ENCODE measurements around the gene RARB.

RARB gene

GRCh38 chr3:25427942-25428788 is at the start of gene RARB:
Gene RARB (plus strand): TSS chr3:25428263. CDS start chr3:25428732, 469 bp downstream.
- no peak for DNase-seq (ENCODE audit: low read depth in 2 of 3, low spot score in 1 of 3)

DNA sequence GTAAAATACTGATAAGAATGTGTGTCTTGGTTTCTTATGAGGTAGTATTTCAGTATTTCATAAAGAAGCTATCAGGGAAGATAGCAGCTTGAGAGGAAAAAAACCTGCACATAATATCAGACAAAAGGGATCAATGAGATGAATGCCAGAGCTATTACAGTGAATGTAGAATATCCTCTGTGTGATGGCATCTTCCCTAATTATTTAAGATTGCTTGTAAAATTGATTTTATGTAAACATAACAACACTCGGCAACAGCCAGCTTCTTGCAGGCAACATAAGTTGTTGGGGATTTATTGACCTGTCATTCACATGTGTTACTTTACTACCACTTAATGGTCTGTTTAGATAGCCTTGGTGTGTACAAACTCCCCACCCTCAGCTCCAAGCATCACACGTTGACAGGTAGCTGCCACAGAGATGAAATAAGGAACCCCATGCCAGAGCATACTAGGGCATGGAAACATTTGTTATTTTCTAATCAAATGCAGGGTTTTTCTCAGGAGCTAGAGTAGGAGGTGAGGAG is 49.2 kb upstream of the RARB start:
- no peak for DNase-seq (ENCODE audit: low read depth in 2 of 3, low spot score in 1 of 3)

DNA sequence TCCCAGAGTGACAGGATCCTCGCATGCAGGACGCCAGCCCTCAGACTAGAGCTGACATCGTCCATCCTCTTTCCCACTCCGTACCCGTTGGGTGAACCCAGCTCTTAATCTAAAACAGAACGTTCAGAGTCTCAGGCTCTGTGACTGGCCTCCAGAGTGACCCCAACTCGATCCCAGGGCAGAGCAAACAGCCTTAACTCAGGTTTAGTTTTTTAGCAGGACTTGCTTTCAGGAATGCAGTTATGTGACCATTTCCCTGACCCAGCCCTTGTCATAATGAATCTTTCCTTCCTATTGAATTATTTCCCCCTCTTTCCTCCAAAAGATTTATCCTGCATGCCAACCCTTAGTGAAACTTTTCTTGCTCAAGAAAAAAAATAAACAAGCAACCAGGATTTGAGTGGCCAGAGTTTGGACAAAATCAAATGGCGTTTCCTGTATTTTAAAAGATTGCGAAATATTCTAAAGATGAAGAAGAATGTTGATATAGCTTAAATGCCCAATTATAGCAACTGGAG is 47.8 kb upstream of the RARB start:
- no peak for DNase-seq (ENCODE audit: low read depth in 2 of 3, low spot score in 1 of 3)

DNA sequence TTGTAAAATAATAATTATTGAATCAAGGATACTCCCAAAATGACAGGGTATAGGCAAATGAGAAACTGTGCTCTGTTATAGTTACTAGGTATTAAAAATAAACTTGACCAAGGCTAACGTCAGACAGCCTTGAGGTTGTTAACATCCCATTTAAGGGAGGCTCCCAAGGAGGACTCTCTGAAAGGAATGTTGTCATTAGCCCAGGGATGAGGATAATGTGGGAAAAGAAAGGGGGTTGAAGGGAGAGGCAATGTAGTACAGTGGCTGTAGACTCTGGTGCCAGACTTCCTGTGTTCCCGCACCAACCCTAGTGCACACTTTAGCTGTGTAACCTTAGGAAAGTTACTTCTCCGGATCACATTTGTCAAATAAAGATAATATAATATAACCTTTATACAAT is 47.0 kb upstream of the RARB start:
- DNase-seq (ENCODE audit: low read depth in 2 of 3, low spot score in 1 of 3) = no peak

GRCh38 chr3:25384471-25384870 is 43.6 kb upstream of the RARB start:
- no peak for DNase-seq (ENCODE audit: low read depth in 2 of 3, low spot score in 1 of 3)

GRCh38 chr3:25385807-25386460 is 42.1 kb upstream of the RARB start:
- DNase-seq (ENCODE audit: low read depth in 2 of 3, low spot score in 1 of 3) = no peak

DNA sequence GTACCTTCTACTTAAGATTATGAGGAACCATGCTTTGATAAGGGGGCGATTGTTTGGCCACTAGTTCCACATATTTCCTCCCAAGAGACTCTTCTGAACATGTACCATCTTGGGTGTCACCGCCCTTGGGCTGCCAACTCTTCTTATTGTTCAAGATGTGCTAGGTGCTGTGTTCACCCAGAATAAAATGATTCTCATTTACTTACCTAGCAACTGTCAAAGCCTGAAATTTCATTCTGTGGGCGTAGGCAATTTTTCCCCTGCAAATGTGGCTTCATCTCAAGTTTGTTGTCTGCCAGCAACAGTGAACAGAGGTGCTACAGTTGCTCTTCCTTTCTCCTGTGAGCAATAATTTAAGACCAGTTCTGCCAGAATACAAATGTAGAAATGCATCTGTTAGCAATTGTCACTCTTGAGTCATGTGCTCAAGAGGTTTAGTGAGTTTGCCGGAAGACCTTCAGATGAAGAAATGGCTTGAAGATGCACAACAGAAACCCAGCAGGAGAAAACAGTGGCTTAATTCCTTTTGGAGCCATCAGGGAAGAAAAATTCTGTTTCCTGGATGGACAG is 41.3 kb upstream of the RARB start:
- no peak for DNase-seq (ENCODE audit: low read depth in 2 of 3, low spot score in 1 of 3)

GRCh38 chr3:25390605-25391004 is 37.5 kb upstream of the RARB start:
- no peak for DNase-seq (ENCODE audit: low read depth in 2 of 3, low spot score in 1 of 3)

DNA sequence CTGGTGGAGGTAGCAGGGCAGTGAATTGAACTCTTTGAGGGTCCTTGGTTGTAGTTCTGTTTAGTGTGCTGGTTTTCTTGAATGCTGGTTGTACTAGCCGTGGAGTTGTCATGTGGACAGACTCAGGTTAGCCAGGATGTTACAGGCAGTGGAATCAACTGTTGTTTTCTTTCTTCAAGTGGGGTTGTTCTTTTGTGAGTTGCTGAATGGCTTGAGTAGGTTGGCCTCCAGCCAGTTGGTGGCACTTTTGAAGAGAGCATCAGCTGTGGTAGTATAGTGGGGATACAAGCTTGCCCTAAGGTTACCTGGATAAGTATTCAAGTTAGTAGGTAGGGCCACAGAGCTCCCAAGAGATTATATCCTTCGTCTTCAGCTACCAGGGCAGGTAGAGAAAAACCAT is 31.8 kb upstream of the RARB start:
- DNase-seq (ENCODE audit: low read depth in 2 of 3, low spot score in 1 of 3) = no peak

DNA sequence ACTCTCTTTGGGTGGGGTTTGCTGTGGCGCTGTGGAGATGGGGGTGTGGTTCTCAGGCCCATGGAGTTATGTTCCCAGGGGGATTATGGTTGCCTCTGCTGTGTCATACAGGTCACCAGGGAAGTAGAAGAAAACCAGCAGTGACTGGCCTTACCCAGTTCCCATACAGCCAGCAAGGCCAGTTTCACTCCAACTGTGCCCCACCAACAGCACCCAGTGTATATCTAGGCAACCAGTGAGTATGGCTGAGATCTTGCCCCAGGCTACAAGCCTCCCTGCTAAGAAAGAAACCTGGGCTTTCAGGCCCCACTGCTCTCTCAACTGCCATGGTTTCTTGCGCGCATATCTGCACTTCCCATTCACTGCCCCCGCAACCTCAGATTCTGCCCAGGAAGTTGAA is 31.4 kb upstream of the RARB start:
- DNase-seq (ENCODE audit: low read depth in 2 of 3, low spot score in 1 of 3) = no peak

DNA sequence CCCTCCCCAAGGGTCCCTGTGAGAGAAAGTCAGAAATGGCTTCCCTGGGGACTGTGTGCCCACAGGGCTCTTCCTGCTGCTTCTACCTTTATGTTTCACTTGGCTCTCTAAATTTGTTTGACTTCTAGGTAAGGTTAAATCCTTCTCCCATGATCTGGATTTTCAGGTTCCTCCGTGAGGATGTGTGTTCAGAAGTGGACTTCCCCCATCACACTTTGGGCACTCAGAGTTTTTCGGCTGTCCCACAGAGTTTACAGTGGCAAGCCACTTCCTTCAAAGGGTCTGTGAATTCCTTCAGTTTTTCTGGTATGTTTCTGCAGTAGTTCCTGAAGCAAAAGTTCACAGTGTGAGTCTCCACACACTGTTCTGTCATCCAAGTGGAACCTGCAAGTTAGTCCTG is 30.9 kb upstream of the RARB start:
- no peak for DNase-seq (ENCODE audit: low read depth in 2 of 3, low spot score in 1 of 3)

DNA sequence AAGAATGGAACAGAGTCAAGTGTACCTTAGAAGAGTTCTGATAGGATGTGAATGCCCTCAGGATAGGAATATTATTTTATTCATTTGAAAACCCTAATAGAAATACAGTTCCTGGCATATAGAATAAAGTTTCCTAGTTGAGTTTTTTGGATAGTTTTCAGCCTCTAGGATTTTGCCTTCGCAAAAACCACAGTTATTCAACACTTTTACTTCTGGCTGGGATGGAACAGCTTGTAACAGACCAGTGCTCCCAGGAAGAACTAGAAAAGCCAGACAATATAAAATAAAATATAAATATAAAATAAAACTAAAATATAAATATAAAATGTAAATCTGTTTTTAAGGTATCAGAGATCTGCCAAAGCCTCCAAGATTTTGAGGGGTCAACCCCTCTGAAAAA is 27.5 kb upstream of the RARB start:
- no peak for DNase-seq (ENCODE audit: low read depth in 2 of 3, low spot score in 1 of 3)

- no peak for DNase-seq (ENCODE audit: low read depth in 2 of 3, low spot score in 1 of 3)
Measured at GRCh38 chr3:25403968-25404367, 24.1 kb upstream of the RARB start.

GRCh38 chr3:25404569-25404968 is 23.5 kb upstream of the RARB start:
- no peak for DNase-seq (ENCODE audit: low read depth in 2 of 3, low spot score in 1 of 3)

- no peak for DNase-seq (ENCODE audit: low read depth in 2 of 3, low spot score in 1 of 3)
Measured at GRCh38 chr3:25405335-25405734, 22.7 kb upstream of the RARB start.

GRCh38 chr3:25410703-25411102 is 17.4 kb upstream of the RARB start:
- no peak for DNase-seq (ENCODE audit: low read depth in 2 of 3, low spot score in 1 of 3)

DNA sequence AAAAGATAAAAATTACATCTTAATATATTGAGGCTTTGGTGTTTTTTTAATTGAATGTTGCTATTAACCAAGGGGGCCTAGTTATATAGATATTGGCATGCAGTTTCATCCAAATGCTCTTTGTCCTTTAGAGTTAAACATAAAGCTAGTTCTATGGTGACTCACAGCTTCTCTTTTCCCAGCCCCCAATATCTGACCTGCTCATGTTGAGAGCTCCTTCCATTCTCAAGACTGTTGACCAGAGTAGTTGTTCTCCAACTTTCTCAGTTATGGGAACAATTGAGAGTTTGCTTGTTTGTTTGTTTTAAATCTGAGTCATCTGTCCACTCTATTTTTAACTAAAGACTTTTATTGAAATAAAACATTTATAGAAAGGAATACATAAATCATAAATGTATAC is 15.8 kb upstream of the RARB start:
- no peak for DNase-seq (ENCODE audit: low read depth in 2 of 3, low spot score in 1 of 3)

DNA sequence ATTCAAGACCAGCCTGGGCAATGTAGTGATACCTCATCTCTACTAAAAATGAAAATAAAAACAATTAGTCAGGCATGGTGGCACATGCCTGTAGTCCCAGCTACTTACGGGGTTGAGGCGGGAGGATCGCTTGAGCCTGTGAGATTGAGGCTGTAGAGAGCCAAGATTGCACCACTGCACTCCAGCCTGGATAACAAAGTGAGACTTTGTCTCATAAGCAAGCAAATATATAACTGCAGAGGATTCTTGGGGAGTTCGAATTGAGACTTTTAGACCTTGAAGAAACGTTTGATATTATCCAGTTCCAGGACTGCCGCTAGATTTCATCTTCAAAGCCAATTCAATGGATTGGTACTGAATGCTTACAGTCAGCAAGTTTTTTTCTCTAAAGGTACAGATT is 11.9 kb upstream of the RARB start:
- DNase-seq (ENCODE audit: low read depth in 2 of 3, low spot score in 1 of 3) = no peak

DNA sequence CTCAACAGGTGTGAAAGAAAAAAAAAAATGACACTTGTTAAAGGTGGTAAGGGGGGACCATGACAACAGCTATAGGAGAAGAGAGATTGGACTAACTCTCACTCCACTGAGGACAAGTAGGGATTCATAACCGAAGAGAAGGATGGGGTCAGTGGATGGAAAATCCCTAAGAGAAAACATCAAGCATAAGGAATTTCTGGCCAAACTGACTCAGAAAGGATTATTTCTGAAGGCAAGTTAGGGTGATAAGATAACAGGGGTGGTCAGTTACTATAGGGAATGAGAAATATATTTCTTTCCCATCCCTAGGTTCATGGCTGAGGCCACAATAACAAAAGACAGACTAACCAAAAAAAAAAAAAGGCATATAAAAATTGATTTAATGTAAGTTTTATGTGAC is 9.5 kb upstream of the RARB start:
- no peak for DNase-seq (ENCODE audit: low read depth in 2 of 3, low spot score in 1 of 3)

- no peak for DNase-seq (ENCODE audit: low read depth in 2 of 3, low spot score in 1 of 3)
Measured at GRCh38 chr3:25419251-25419650, 8.8 kb upstream of the RARB start.

- no peak for DNase-seq (ENCODE audit: low read depth in 2 of 3, low spot score in 1 of 3)
Measured at GRCh38 chr3:25420147-25420546, 7.9 kb upstream of the RARB start.

- no peak for DNase-seq (ENCODE audit: low read depth in 2 of 3, low spot score in 1 of 3)
Measured at GRCh38 chr3:25420885-25421284, 7.2 kb upstream of the RARB start.

All from stimulated activated CD4-positive, alpha-beta T cell treated with anti-CD3 and anti-CD28 coated beads, Interleukin-12 subunit alpha, Interleukin-12 subunit beta, amount 100 ng/mL, for 48 hours (primary cell).